Right hindlimb (tissue), 1 donor: ENCODE data around the gene TPH2.

Experiments
- DNase-seq: peaks from one replicate; pipeline ENCODE4 v3.0.0-alpha.2; 2018

Gene TPH2

GRCh38 chr12:71938728-71939385, at the start of gene TPH2:
TSS of gene TPH2 (plus strand) at chr12:71938845. CDS start at chr12:71938987, 142 bp downstream.
- DNase-seq: peak; percentile 80

- no peak for DNase-seq
These were observed 48.2 kb upstream of the TPH2 start for GRCh38 chr12:71890475-71890874.

- DNase-seq: no peak
These were observed 46.6 kb upstream of the TPH2 start for GRCh38 chr12:71892059-71892458.

GRCh38 chr12:71896205-71896882, 42.3 kb upstream of the TPH2 start:
- DNase-seq: no peak

GRCh38 chr12:71900091-71900490, 38.6 kb upstream of the TPH2 start:
- DNase-seq: no peak

- DNase-seq: no peak
These were observed 34.0 kb upstream of the TPH2 start for GRCh38 chr12:71904629-71905028.

- DNase-seq: no peak
These were observed 3.1 kb upstream of the TPH2 start for GRCh38 chr12:71935594-71935993.

- no peak for DNase-seq
These were observed 1.4 kb downstream of the TPH2 start for GRCh38 chr12:71940068-71940467.

- no peak for DNase-seq
These were observed 2.5 kb downstream of the TPH2 start for GRCh38 chr12:71941174-71941573.

GRCh38 chr12:71942259-71942658, 3.6 kb downstream of the TPH2 start:
- no peak for DNase-seq

GRCh38 chr12:71942703-71943102, 4.1 kb downstream of the TPH2 start:
- DNase-seq: no peak

- DNase-seq: no peak
These were observed 6.5 kb downstream of the TPH2 start for GRCh38 chr12:71945121-71945520.

GRCh38 chr12:71945883-71946282, 7.2 kb downstream of the TPH2 start:
- no peak for DNase-seq

- DNase-seq: peak; percentile 35
These were observed 9.0 kb downstream of the TPH2 start for GRCh38 chr12:71947645-71948105.

GRCh38 chr12:71948390-71948789, 9.7 kb downstream of the TPH2 start:
- no peak for DNase-seq

- no peak for DNase-seq
These were observed 11.0 kb downstream of the TPH2 start for GRCh38 chr12:71949646-71950045.

GRCh38 chr12:71950404-71950803, 11.8 kb downstream of the TPH2 start:
- DNase-seq: no peak

- DNase-seq: no peak
These were observed 12.2 kb downstream of the TPH2 start for GRCh38 chr12:71950819-71951218.

GRCh38 chr12:71954083-71954778, 15.6 kb downstream of the TPH2 start:
- no peak for DNase-seq

- DNase-seq: no peak
These were observed 16.2 kb downstream of the TPH2 start for GRCh38 chr12:71954861-71955260.

GRCh38 chr12:71955970-71956369, 17.3 kb downstream of the TPH2 start:
- no peak for DNase-seq

- no peak for DNase-seq
These were observed 19.4 kb downstream of the TPH2 start for GRCh38 chr12:71958056-71958455.

GRCh38 chr12:71958457-71958856, 19.8 kb downstream of the TPH2 start:
- no peak for DNase-seq

GRCh38 chr12:71958993-71959578, 20.4 kb downstream of the TPH2 start:
- no peak for DNase-seq
